Fibroblast of pulmonary artery (primary cell): ENCODE results near the gene LLGL1.
A peak's percentile ranks its signal among the peaks of the same experiment; 100 is the strongest.

Experiments used
- DNase-seq: peaks from one replicate; pipeline ENCODE4 v3.0.0-alpha.2; 2010; ENCODE audit warnings: low read depth
- H3K4me3 ChIP-seq: replicated peaks from 2 replicates; pipeline ENCODE4 v1.5.1; 2011; ENCODE audit warnings: low read depth, mild to moderate bottlenecking, control low read depth, low read length, moderate library complexity
- CTCF ChIP-seq: IDR thresholded peaks from 2 replicates; pipeline ENCODE4 v1.5.1; 2011; ENCODE audit warnings: mild to moderate bottlenecking, control low read depth, low read length, inconsistent platforms; ENCODE audit errors: missing control alignments

The LLGL1 gene

GRCh38 chr17:18182110-18182977 lies 43.1 kb upstream of the LLGL1 start:
- H3K4me3 ChIP-seq: peak overlapping the region; percentile 75
- DNase-seq: no peak
- TF ChIP-seq CTCF: no peak

DNA sequence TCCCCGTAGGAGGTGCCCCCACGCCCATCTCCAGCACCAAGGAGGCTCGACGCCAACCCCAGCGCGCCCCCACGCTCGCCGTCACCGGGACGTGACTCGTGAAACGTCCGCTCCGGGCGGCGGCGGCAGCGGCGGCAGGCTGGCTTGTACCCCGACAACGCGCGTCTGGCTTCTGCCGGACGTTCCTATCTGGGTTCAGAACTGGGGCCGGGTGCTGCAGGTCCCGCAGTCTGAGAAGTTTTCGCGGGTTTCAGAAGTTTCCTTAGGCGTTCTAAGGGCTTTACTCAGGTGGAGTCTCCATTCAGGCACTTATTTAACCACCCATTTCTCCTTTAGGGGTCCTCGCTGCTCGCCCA lies 42.5 kb upstream of the LLGL1 start:
- TF ChIP-seq CTCF: no peak
- peak; percentile 86 for DNase-seq
- H3K4me3 ChIP-seq: peak overlapping the region; percentile 75

GRCh38 chr17:18183334-18184142 lies 41.9 kb upstream of the LLGL1 start, which contains the start of gene ALKBH5:
ALKBH5 (plus strand) TSS chr17:18183828; CDS start chr17:18184244, 416 bp downstream.
- peak; percentile 100 for DNase-seq
- H3K4me3 ChIP-seq: peak within 1 kb of the TSS; percentile 75

DNA sequence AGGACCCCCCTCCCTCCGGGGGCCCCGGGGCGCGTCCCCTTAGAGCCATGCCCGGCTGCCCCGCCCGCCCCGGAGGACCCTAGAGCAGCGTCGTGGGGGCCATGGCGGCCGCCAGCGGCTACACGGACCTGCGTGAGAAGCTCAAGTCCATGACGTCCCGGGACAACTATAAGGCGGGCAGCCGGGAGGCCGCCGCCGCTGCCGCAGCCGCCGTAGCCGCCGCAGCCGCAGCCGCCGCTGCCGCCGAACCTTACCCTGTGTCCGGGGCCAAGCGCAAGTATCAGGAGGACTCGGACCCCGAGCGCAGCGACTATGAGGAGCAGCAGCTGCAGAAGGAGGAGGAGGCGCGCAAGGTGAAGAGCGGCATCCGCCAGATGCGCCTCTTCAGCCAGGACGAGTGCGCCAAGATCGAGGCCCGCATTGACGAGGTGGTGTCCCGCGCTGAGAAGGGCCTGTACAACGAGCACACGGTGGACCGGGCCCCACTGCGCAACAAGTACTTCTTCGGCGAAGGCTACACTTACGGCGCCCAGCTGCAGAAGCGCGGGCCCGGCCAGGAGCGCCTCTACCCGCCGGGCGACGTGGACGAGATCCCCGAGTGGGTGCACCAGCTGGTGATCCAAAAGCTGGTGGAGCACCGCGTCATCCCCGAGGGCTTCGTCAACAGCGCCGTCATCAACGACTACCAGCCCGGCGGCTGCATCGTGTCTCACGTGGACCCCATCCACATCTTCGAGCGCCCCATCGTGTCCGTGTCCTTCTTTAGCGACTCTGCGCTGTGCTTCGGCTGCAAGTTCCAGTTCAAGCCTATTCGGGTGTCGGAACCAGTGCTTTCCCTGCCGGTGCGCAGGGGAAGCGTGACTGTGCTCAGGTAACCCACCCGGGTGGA lies 41.0 kb upstream of the LLGL1 start:
- TF ChIP-seq CTCF: no peak
- DNase-seq: peak; percentile 33

More at GRCh38 chr17:18183334-18184142, 41.9 kb upstream of the LLGL1 start, which contains the start of gene ALKBH5:
- peak; percentile 9 for TF ChIP-seq CTCF

DNA sequence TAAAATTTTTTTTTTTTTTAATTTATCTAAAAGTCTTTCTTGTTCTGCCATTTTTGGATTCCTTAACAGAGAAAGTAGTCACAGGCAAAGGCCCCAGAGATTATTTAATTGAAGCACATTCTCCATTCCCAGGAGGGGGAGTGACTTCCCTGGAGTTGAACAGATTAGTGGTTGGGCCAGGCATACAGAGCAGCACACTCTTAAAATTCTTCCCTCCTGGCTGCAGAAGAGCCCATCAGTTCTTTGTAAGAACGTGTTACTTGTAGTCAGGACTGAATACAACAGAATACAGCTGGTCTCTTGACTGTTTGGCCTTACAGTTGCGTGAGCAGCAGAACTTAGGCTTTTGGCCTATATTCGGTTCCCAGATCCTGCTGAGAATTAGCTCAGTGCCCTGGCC lies 40.0 kb upstream of the LLGL1 start:
- TF ChIP-seq CTCF: no peak
- H3K4me3 ChIP-seq: peak overlapping the region; percentile 75
- peak; percentile 50 for DNase-seq

More for the DNA sequence above, 41.0 kb upstream of the LLGL1 start:
- peak overlapping the region; percentile 75 for H3K4me3 ChIP-seq
